Peyer's patch (tissue), 4 donors: ENCODE results near the gene SKA3. TPM values are rescaled to one million over a fixed set of nuclear protein-coding genes. Genes with fewer than 3 reads are reported as not detected.

Experiments used
- DNase-seq, 3 donors: peaks; one replicate each; pipeline ENCODE4 v3.0.0-alpha.2; 2017 to 2019
- H3K27ac ChIP-seq, 4 donors: fragments of 200-600 bp; sonication (generic); one replicate each; pipeline ENCODE4 v1.5.1; 2016 to 2019
- H3K27me3 ChIP-seq, 2 donors: fragments of 200-600 bp; sonication (generic); one replicate each; pipeline ENCODE4 v1.5.1; 2019
- H3K36me3 ChIP-seq, 3 donors: fragments of 200-600 bp; sonication (generic); one replicate each; pipeline ENCODE4 v1.5.1; 2016 to 2019
- H3K4me1 ChIP-seq, 4 donors: fragments of 200-600 bp; sonication (generic); one replicate each; pipeline ENCODE4 v1.5.1; 2016 to 2019
- H3K4me3 ChIP-seq, 4 donors: fragments of 200-600 bp; sonication (generic); 1 replicate in 3 of 4; 2 replicates in 1 of 4; pipeline ENCODE4 v1.5.1; 2016 to 2019; ENCODE audit warnings: mild to moderate bottlenecking in 1 of 4
- H3K9me3 ChIP-seq, 4 donors: fragments of 200-600 bp; sonication (generic); one replicate each; pipeline ENCODE4 v1.5.1; 2016 to 2019; ENCODE audit warnings: mild to moderate bottlenecking in 1 of 4
- CTCF ChIP-seq, 6 experiments: fragments of 450-650 bp in 4 of 6; fragments of 200-600 bp in 2 of 6; sonication (generic) in 1 of 6; IDR thresholded peaks; one replicate each; pipeline ENCODE4 v1.5.1; 2017 to 2019; ENCODE audit warnings: antibody characterized with exemption in 6 of 6, mild to moderate bottlenecking in 3 of 6, moderate library complexity in 1 of 6
- POLR2A ChIP-seq, 2 donors: fragments of 450-650 bp; IDR thresholded peaks; one replicate each; pipeline ENCODE4 v1.5.1; 2017; ENCODE audit warnings: antibody characterized with exemption in 2 of 2, mild to moderate bottlenecking in 2 of 2, moderate library complexity in 2 of 2
- total RNA-seq, 4 donors: library from RNA; depleted of rRNA; stranded (reverse); fragments of >200 nt; gene quantifications; one replicate each; pipeline ENCODE4 v1.1.0, GENCODE V29; 2016

The SKA3 gene
- total RNA-seq, 4 donors from 2014 or later: 1.1 to 6.6 (median 1.4) TPM

GRCh38 chr13:21130116-21130515 lies 46.2 kb downstream of the SKA3 start:
- no peak overlapping the region for H3K4me3 ChIP-seq
- TF ChIP-seq POLR2A (IDR thresholded peaks at IDR 0.05) (no peak), CTCF (IDR thresholded peaks at IDR 0.05) (no peak)
- no peaks in the 10 kb centered on the region for H3K27me3 ChIP-seq
- no peaks in the 10 kb centered on the region for H3K4me1 ChIP-seq
- DNase-seq: no peak
- H3K27ac ChIP-seq: no peak overlapping the region
- H3K9me3 ChIP-seq: no peaks in the 10 kb centered on the region
- H3K36me3 ChIP-seq: no peaks in the 10 kb centered on the region

GRCh38 chr13:21124852-21125251 lies 51.5 kb downstream of the SKA3 start:
- Histone ChIP-seq H3K27ac (no peak overlapping the region), H3K9me3 (no peaks in the 10 kb centered on the region), H3K27me3 (no peaks in the 10 kb centered on the region), H3K4me1 (no peaks in the 10 kb centered on the region), H3K36me3 (no peaks in the 10 kb centered on the region), H3K4me3 (no peak overlapping the region)
- no peak for DNase-seq
- TF ChIP-seq POLR2A (IDR thresholded peaks at IDR 0.05): no peak
- no peak for TF ChIP-seq CTCF (IDR thresholded peaks at IDR 0.05)

GRCh38 chr13:21123956-21124355 lies 52.4 kb downstream of the SKA3 start:
- H3K27me3 ChIP-seq: no peaks in the 10 kb centered on the region
- no peak overlapping the region for H3K4me3 ChIP-seq
- no peak overlapping the region for H3K27ac ChIP-seq
- H3K36me3 ChIP-seq: no peaks in the 10 kb centered on the region
- no peak for DNase-seq
- no peaks in the 10 kb centered on the region for H3K4me1 ChIP-seq
- TF ChIP-seq POLR2A (IDR thresholded peaks at IDR 0.05) (no peak), CTCF (IDR thresholded peaks at IDR 0.05) (no peak)
- no peaks in the 10 kb centered on the region for H3K9me3 ChIP-seq

GRCh38 chr13:21121616-21122015 lies 54.7 kb downstream of the SKA3 start:
- Histone ChIP-seq H3K9me3 (no peaks in the 10 kb centered on the region), H3K27me3 (no peaks in the 10 kb centered on the region)
- no peak for DNase-seq

GRCh38 chr13:21120191-21120590 lies 56.2 kb downstream of the SKA3 start:
- Histone ChIP-seq H3K27ac (no peak overlapping the region), H3K36me3 (no peaks in the 10 kb centered on the region), H3K27me3 (no peaks in the 10 kb centered on the region), H3K4me3 (no peak overlapping the region), H3K9me3 (no peaks in the 10 kb centered on the region), H3K4me1 (no peaks in the 10 kb centered on the region)
- DNase-seq: no peak
- no peak for TF ChIP-seq POLR2A (IDR thresholded peaks at IDR 0.05)
- no peak for TF ChIP-seq CTCF (IDR thresholded peaks at IDR 0.05)

More at GRCh38 chr13:21121616-21122015, 54.7 kb downstream of the SKA3 start:
- no peaks in the 10 kb centered on the region for H3K4me1 ChIP-seq
- TF ChIP-seq POLR2A (IDR thresholded peaks at IDR 0.05) (no peak), CTCF (IDR thresholded peaks at IDR 0.05) (no peak)
- no peaks in the 10 kb centered on the region for H3K36me3 ChIP-seq
- no peak overlapping the region for H3K27ac ChIP-seq
- H3K4me3 ChIP-seq: no peak overlapping the region

GRCh38 chr13:21119526-21119925 lies 56.8 kb downstream of the SKA3 start:
- no peaks in the 10 kb centered on the region for H3K9me3 ChIP-seq
- TF ChIP-seq CTCF (IDR thresholded peaks at IDR 0.05) (no peak), POLR2A (IDR thresholded peaks at IDR 0.05) (no peak)
- no peak overlapping the region for H3K27ac ChIP-seq
- H3K4me1 ChIP-seq: no peaks in the 10 kb centered on the region
- H3K27me3 ChIP-seq: no peaks in the 10 kb centered on the region
- H3K4me3 ChIP-seq: no peak overlapping the region
- no peaks in the 10 kb centered on the region for H3K36me3 ChIP-seq
- DNase-seq: no peak
